H1 (cell line): Measurements from ENCODE around the gene KRTAP12-2. TPM values are rescaled to one million over a fixed set of nuclear protein-coding genes. Genes with fewer than 3 reads are reported as not detected.

ENCODE experiments used
- CTCF ChIA-PET: fragments of 300-600 bp; sonication (Branson Sonifier 250); formaldehyde crosslinking; loops from one replicate; lab custom pipeline; 2021; ENCODE audit not compliant: partially characterized antibody; lab: Charles Lee
- POLR2A ChIA-PET: fragments of 300-600 bp; sonication (Branson Sonifier 250); formaldehyde crosslinking; loops from one replicate; lab custom pipeline; 2021; ENCODE audit warnings: inconsistent platforms; ENCODE audit not compliant: partially characterized antibody; lab: Charles Lee
- DNase-seq, 2 experiments: peaks; one replicate each; pipeline versions ENCODE4 v3.0.0 to v3.0.0-alpha.2; 2010 to 2022; ENCODE audit warnings: low spot score in 2 of 2, low read depth in 1 of 2, mixed read lengths in 1 of 2
- FAIRE-seq: peaks from 2 replicates; lab custom pipeline; 2011; peaks lifted over from hg19 to GRCh38; lab: Jason Lieb, UNC
- H2AFZ ChIP-seq: 2 replicates; pipeline ENCODE4 v1.8.1; 2012; ENCODE audit warnings: low read length, inconsistent platforms
- H2AK5ac ChIP-seq: 2 replicates; pipeline ENCODE4 v1.6.1; 2013; ENCODE audit warnings: low read depth, low read length
- H2BK120ac ChIP-seq: replicated peaks from 2 replicates; pipeline ENCODE3; 2013; ENCODE audit warnings: low read depth, low read length, inconsistent platforms
- H2BK12ac ChIP-seq: 2 replicates; pipeline ENCODE4 v1.6.1; 2013; ENCODE audit warnings: low read depth, low read length
- H2BK15ac ChIP-seq: 2 replicates; pipeline ENCODE4 v1.6.1; 2013; ENCODE audit warnings: low read length
- H2BK20ac ChIP-seq: 2 replicates; pipeline ENCODE4 v1.6.1; 2013; ENCODE audit warnings: low read length
- H2BK5ac ChIP-seq: 2 replicates; pipeline ENCODE4 v1.6.1; 2013; ENCODE audit warnings: low read depth, low read length
- H3K14ac ChIP-seq: 2 replicates; pipeline ENCODE4 v1.6.1; 2013; ENCODE audit warnings: inconsistent platforms; ENCODE audit not compliant: insufficient read length
- H3K18ac ChIP-seq: 2 replicates; pipeline ENCODE4 v1.6.1; 2013; ENCODE audit warnings: low read length; ENCODE audit errors: extremely low read depth
- H3K23ac ChIP-seq: 2 replicates; pipeline ENCODE4 v1.6.1; 2013; ENCODE audit warnings: inconsistent platforms; ENCODE audit not compliant: insufficient read length
- H3K23me2 ChIP-seq: 2 replicates; pipeline ENCODE4 v1.6.1; 2013; ENCODE audit warnings: low read depth, low read length
- H3K27ac ChIP-seq: 2 replicates; pipeline ENCODE4 v1.6.1; 2011; ENCODE audit warnings: low read depth, low read length, inconsistent platforms
- H3K27me3 ChIP-seq, 4 experiments: replicated peaks in 1 of 4; 1 replicate in 1 of 4; 2 replicates in 3 of 4; pipeline versions ENCODE4 v1.6.1 to v1.8.1; 2011 to 2013; ENCODE audit warnings: low read length in 3 of 4, mild to moderate bottlenecking in 3 of 4, inconsistent platforms in 2 of 4, mixed read lengths in 2 of 4, moderate library complexity in 1 of 4; ENCODE audit not compliant: control insufficient read depth in 3 of 4, insufficient read depth in 3 of 4; ENCODE audit errors: extremely low read depth in 1 of 4
- H3K36me3 ChIP-seq, 4 experiments: 2 replicates each; pipeline versions ENCODE4 v1.6.1 to v1.8.1; 2011 to 2013; ENCODE audit warnings: mild to moderate bottlenecking in 4 of 4, low read length in 3 of 4, moderate library complexity in 2 of 4, control low read depth in 1 of 4, inconsistent platforms in 1 of 4; ENCODE audit not compliant: insufficient read depth in 4 of 4, control insufficient read depth in 2 of 4
- H3K4ac ChIP-seq: replicated peaks from 2 replicates; pipeline ENCODE3; 2013; ENCODE audit warnings: low read length, low read depth, mixed read lengths, inconsistent platforms; ENCODE audit not compliant: insufficient read length
- H3K4me1 ChIP-seq, 4 experiments: replicated peaks in 1 of 4; 1 replicate in 1 of 4; 2 replicates in 3 of 4; pipeline versions ENCODE4 v1.6.1 to v1.8.1; 2011 to 2013; ENCODE audit warnings: low read length in 3 of 4, inconsistent platforms in 2 of 4, mixed read lengths in 1 of 4; ENCODE audit not compliant: insufficient read depth in 4 of 4, control insufficient read depth in 3 of 4
- H3K4me2 ChIP-seq, 2 experiments: 2 replicates each; pipeline versions ENCODE4 v1.6.1 to v1.8.1; 2011 to 2013; ENCODE audit warnings: low read depth in 2 of 2, low read length in 2 of 2, control low read depth in 1 of 2, inconsistent platforms in 1 of 2, mild to moderate bottlenecking in 1 of 2; ENCODE audit not compliant: insufficient read depth in 1 of 2
- H3K4me3 ChIP-seq, 4 experiments: fragments of 200-600, 300-600 bp in 1 of 4; sonication (generic), shearing (Covaris generic), sonication (Bioruptor Twin) in 1 of 4; 2 replicates each; pipeline versions ENCODE4 v1.5.1 to v1.8.1; 2011 to 2016; ENCODE audit warnings: low read length in 4 of 4, low read depth in 3 of 4, control low read depth in 2 of 4, inconsistent platforms in 2 of 4, mild to moderate bottlenecking in 2 of 4, mixed read lengths in 1 of 4, moderate library complexity in 1 of 4; ENCODE audit not compliant: insufficient read depth in 2 of 4; ENCODE audit errors: extremely low read depth in 1 of 4
- H3K56ac ChIP-seq: replicated peaks from 2 replicates; pipeline ENCODE3; 2013; ENCODE audit warnings: low read depth, mild to moderate bottlenecking, mixed read lengths, low read length, inconsistent platforms; ENCODE audit not compliant: insufficient read length
- H3K79me1 ChIP-seq: 2 replicates; pipeline ENCODE4 v1.6.1; 2013; ENCODE audit warnings: low read depth, low read length, control low read depth
- H3K79me2 ChIP-seq, 2 experiments: 2 replicates each; pipeline versions ENCODE4 v1.6.1 to v1.8.1; 2012 to 2013; ENCODE audit warnings: low read length in 2 of 2, mild to moderate bottlenecking in 2 of 2, inconsistent platforms in 1 of 2; ENCODE audit not compliant: insufficient read depth in 2 of 2, control insufficient read depth in 1 of 2
- H3K9ac ChIP-seq, 4 experiments: replicated peaks in 1 of 4; 1 replicate in 1 of 4; 2 replicates in 3 of 4; pipeline versions ENCODE4 v1.6.1 to v1.8.1; 2011 to 2013; ENCODE audit warnings: low read depth in 3 of 4, low read length in 3 of 4, control low read depth in 2 of 4, mild to moderate bottlenecking in 2 of 4, moderate library complexity in 2 of 4, inconsistent platforms in 1 of 4; ENCODE audit errors: extremely low read depth in 1 of 4
- H3K9me3 ChIP-seq, 2 experiments: 2 replicates each; pipeline versions ENCODE4 v1.6.1 to v1.8.1; 2012 to 2013; ENCODE audit warnings: mild to moderate bottlenecking in 2 of 2, moderate library complexity in 2 of 2, control low read depth in 1 of 2, inconsistent platforms in 1 of 2, low read depth in 1 of 2, low read length in 1 of 2, mixed read lengths in 1 of 2; ENCODE audit not compliant: insufficient read depth in 2 of 2
- H4K20me1 ChIP-seq, 2 experiments: replicated peaks in 1 of 2; 2 replicates each; pipeline versions ENCODE3 to v1.8.1; 2011 to 2013; ENCODE audit warnings: inconsistent platforms in 2 of 2, low read length in 2 of 2, mild to moderate bottlenecking in 1 of 2; ENCODE audit not compliant: insufficient read depth in 2 of 2, control insufficient read depth in 1 of 2
- H4K5ac ChIP-seq: 2 replicates; pipeline ENCODE4 v1.6.1; 2013; ENCODE audit warnings: low read length, low read depth, mixed read lengths, inconsistent platforms; ENCODE audit not compliant: insufficient read length
- H4K8ac ChIP-seq: 2 replicates; pipeline ENCODE4 v1.8.0; 2013; ENCODE audit warnings: mild to moderate bottlenecking, moderate library complexity, low read length, inconsistent platforms; ENCODE audit not compliant: insufficient read depth; ENCODE audit errors: extremely low read depth
- H4K91ac ChIP-seq: replicated peaks from 2 replicates; pipeline ENCODE3; 2013; ENCODE audit warnings: low read length, mixed read lengths, inconsistent platforms; ENCODE audit not compliant: insufficient read length
- SP4 ChIP-seq: IDR thresholded peaks from 2 replicates; pipeline ENCODE4 v1.6.1; 2012; ENCODE audit warnings: low read length, inconsistent platforms
- WGBS, 2 experiments: shearing (Covaris generic) in 1 of 2; methylation state at CpG; one replicate each; pipeline versions ENCODE4 v1.1.6 to v1.1.7; 2013 to 2015; ENCODE audit warnings: low lambda C conversion rate in 2 of 2, mixed read lengths in 2 of 2, inconsistent platforms in 1 of 2, low coverage in 1 of 2, missing lambda C conversion rate in 1 of 2; ENCODE audit not compliant: insufficient replicate concordance in 2 of 2, insufficient coverage in 1 of 2, insufficient read length in 1 of 2; ENCODE audit errors: extremely low coverage in 1 of 2, missing lambda C conversion rate in 1 of 2; 5-methylcytosine and 5-hydroxymethylcytosine counted together
- polyA plus RNA-seq, 7 experiments: library from polyadenylated mRNA; depleted of rRNA in 3 of 7; stranded (reverse) in 5 of 7; unstranded in 2 of 7; fragments of >200 nt in 5 of 7; fragments of 200-250 nt in 2 of 7; gene quantifications; 1 replicate in 5 of 7; 2 replicates in 1 of 7; 4 replicates in 1 of 7; pipeline versions ENCODE4 v1.2.1 to v1.2.3, GENCODE V29; 2011 to 2013; ENCODE audit warnings: missing spikeins in 2 of 7, mixed read lengths in 2 of 7
- total RNA-seq: library from RNA; stranded (reverse); fragmentation: NEBNext Ultra II Directional; extraction: Animal tissue kit (Norgen Biotek cat#: 25700); gene quantifications from 2 replicates; pipeline ENCODE4 v1.2.1, GENCODE V29; 2021

Gene KRTAP12-2
- total and polyA plus RNA-seq, 2 of the 8 experiments (the other 6 are each of a cell fraction or from before 2014, with no cell fraction given), result 0.50 TPM; not detected in 1

- H4K91ac ChIP-seq, result no peak overlapping the region
- POLR2A ChIA-PET, result no interaction called here
Observed at GRCh38 chr21:44677881-44678280, 11.2 kb upstream of the KRTAP12-2 start.

More at GRCh38 chr21:44677881-44678280, 11.2 kb upstream of the KRTAP12-2 start:
- Histone ChIP-seq H3K27me3 (no peaks in the 10 kb centered on the region), H3K9ac (no peak overlapping the region), H2BK5ac (no peak overlapping the region), H3K23ac (no peak overlapping the region), H4K8ac (no peak overlapping the region), H3K27ac (no peak overlapping the region), H2BK20ac (no peak overlapping the region), H3K9me3 (no peaks in the 10 kb centered on the region), H3K14ac (no peak overlapping the region), H4K20me1 (no peaks in the 10 kb centered on the region), H3K4me3 (no peak overlapping the region), H2BK12ac (no peak overlapping the region), H2AFZ (no peak overlapping the region), H3K4ac (no peak overlapping the region), H2BK15ac (no peak overlapping the region), H4K5ac (no peak overlapping the region), H3K36me3 (0 out of 8 replicates have a peak, but pooled peaks cover 0 to 2% (median 0%) of the 10 kb centered on the region in 4 experiments), H3K23me2 (no peaks in the 10 kb centered on the region), H3K79me1 (no peaks in the 10 kb centered on the region), H2AK5ac (no peak overlapping the region), H3K56ac (no peak overlapping the region), H3K18ac (no peak overlapping the region), H2BK120ac (no peak overlapping the region), H3K4me2 (no peak overlapping the region), H3K79me2 (no peaks in the 10 kb centered on the region), H3K4me1 (no peaks in the 10 kb centered on the region; a peak in 1 of 7 replicates)
- CTCF ChIA-PET, result interaction anchor here (1.5 kb wide), 1 partner anchor 83 kb away, joined by 5 read pairs; no protein-coding TSS in a partner anchor
- TF ChIP-seq SP4, result no peak
- WGBS, 2 experiments, result 90% methylated on average over 13 of the region's 13 CpGs; no CpG with 5 or more reads in 1 of the 2 experiments
- DNase-seq (no peak), FAIRE-seq (no peak)
